Smooth muscle cell (in vitro differentiated cells): Measurements from ENCODE around the gene ARHGEF10L. TPM values are rescaled to one million over a fixed set of nuclear protein-coding genes. Genes with fewer than 3 reads are reported as not detected.

Experiments
- DNase-seq: peaks from one replicate; lab custom pipeline; 2025; ENCODE audit not compliant: unreplicated experiment; lab: John Stamatoyannopoulos, UW
- H2AFZ ChIP-seq: fragments of 200-600 bp; sonication (generic); 2 replicates; pipeline ENCODE4 v1.6.0; 2016; ENCODE audit warnings: antibody characterized with exemption, low read depth, mild to moderate bottlenecking
- H3F3A ChIP-seq: fragments of 200-600 bp; sonication (generic); 2 replicates; pipeline ENCODE4 v1.6.0; 2017; ENCODE audit warnings: antibody characterized with exemption, low read depth
- H3K27ac ChIP-seq: fragments of 200-600 bp; sonication (generic); 2 replicates; pipeline ENCODE4 v1.5.1; 2016; ENCODE audit warnings: low read depth, mild to moderate bottlenecking
- H3K27me3 ChIP-seq: fragments of 200-600 bp; sonication (generic); 2 replicates; pipeline ENCODE4 v1.6.1; 2016; ENCODE audit warnings: low read depth, mild to moderate bottlenecking
- H3K36me3 ChIP-seq: fragments of 200-600 bp; sonication (generic); 2 replicates; pipeline ENCODE4 v1.5.1; 2016; ENCODE audit warnings: low read depth
- H3K4me1 ChIP-seq: fragments of 200-600 bp; sonication (generic); 2 replicates; pipeline ENCODE4 v1.5.1; 2016; ENCODE audit warnings: low read depth
- H3K4me2 ChIP-seq: fragments of 200-600 bp; sonication (generic); 2 replicates; pipeline ENCODE4 v1.6.0; 2016; ENCODE audit warnings: mild to moderate bottlenecking
- H3K4me3 ChIP-seq: fragments of 200-600 bp; sonication (generic); 2 replicates; pipeline ENCODE4 v1.5.1; 2016; ENCODE audit warnings: mild to moderate bottlenecking
- H3K79me2 ChIP-seq: fragments of 200-600 bp; sonication (generic); 2 replicates; pipeline ENCODE4 v1.6.0; 2016; ENCODE audit warnings: low read depth, mild to moderate bottlenecking
- H3K9ac ChIP-seq: fragments of 200-600 bp; sonication (generic); 2 replicates; pipeline ENCODE4 v1.6.0; 2016; ENCODE audit warnings: low read depth
- H3K9me3 ChIP-seq: fragments of 200-600 bp; sonication (generic); replicated peaks from 2 replicates; pipeline ENCODE4 v1.5.1; 2016; ENCODE audit warnings: low read depth
- H4K20me1 ChIP-seq: fragments of 200-600 bp; sonication (generic); 2 replicates; pipeline ENCODE4 v1.6.0; 2016; ENCODE audit warnings: low read depth
- WGBS: methylation state at CpG from one replicate; pipeline ENCODE4 v1.1.7; 2016; ENCODE audit warnings: low lambda C conversion rate; 5-methylcytosine and 5-hydroxymethylcytosine counted together
- polyA plus RNA-seq: library from polyadenylated mRNA; unstranded; fragments of >200 nt; fragmentation: Nextera tagmentation; extraction: Ambion mirVana; gene quantifications from 2 replicates; pipeline ENCODE4 v1.2.1, GENCODE V29; 2016
- total RNA-seq: library from RNA; depleted of rRNA; stranded (reverse); fragments of >200 nt; gene quantifications from 2 replicates; pipeline ENCODE4 v1.2.3, GENCODE V29; 2014
- TF ChIP-seq, protein P1 (sequence below): fragments of 200-600 bp; sonication (generic); IDR thresholded peaks from 2 replicates; pipeline ENCODE4 v1.5.1; 2017; ENCODE audit warnings: borderline replicate concordance, mild to moderate bottlenecking, antibody characterized with exemption; ENCODE audit not compliant: insufficient read depth, poor library complexity, severe bottlenecking

The ARHGEF10L gene
- total and polyA plus RNA-seq, 2 experiments from 2014 or later = 6.6 to 13.7 TPM

DNA sequence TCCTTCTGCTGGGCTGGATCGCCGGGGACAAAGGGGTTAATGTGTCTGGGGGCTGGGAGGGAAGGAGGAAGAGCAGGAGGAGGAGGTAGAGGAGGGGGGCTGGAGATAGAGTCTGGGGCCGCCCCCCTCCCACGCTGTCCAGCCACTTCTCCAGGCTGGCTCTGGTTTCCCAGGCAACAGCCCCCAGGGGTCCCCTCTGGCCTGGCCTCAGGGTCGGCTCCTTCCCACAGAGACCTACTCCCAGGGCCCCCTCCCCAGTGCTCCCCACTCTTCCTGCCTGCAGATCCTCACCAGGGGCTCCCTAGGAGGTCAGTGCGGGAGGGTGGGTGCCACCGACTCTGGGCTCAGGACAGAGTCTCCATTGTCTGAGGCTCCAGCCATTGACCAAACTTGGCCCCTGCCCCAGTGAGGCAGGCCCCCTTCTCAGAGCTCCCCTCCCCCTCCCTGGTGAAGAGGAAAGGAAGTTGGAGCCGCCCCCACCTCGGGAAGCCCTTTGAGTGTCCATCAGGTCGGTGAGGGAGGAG, 34.1 kb downstream of the ARHGEF10L start:
- DNase-seq = no peak
- no peak overlapping the region for H3K27ac ChIP-seq
- no peak overlapping the region for H3K4me3 ChIP-seq
- H3K4me1 ChIP-seq = peaks cover 37% of the 10 kb centered on the region
- H3K9me3 ChIP-seq = no peaks in the 10 kb centered on the region
- H3K27me3 ChIP-seq = no peaks in the 10 kb centered on the region
- peaks cover 28% of the 10 kb centered on the region for H3K79me2 ChIP-seq
- TF ChIP-seq, protein P1, sequence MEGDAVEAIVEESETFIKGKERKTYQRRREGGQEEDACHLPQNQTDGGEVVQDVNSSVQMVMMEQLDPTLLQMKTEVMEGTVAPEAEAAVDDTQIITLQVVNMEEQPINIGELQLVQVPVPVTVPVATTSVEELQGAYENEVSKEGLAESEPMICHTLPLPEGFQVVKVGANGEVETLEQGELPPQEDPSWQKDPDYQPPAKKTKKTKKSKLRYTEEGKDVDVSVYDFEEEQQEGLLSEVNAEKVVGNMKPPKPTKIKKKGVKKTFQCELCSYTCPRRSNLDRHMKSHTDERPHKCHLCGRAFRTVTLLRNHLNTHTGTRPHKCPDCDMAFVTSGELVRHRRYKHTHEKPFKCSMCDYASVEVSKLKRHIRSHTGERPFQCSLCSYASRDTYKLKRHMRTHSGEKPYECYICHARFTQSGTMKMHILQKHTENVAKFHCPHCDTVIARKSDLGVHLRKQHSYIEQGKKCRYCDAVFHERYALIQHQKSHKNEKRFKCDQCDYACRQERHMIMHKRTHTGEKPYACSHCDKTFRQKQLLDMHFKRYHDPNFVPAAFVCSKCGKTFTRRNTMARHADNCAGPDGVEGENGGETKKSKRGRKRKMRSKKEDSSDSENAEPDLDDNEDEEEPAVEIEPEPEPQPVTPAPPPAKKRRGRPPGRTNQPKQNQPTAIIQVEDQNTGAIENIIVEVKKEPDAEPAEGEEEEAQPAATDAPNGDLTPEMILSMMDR = no peak
- H2AFZ ChIP-seq = no peak overlapping the region
- no peaks in the 10 kb centered on the region for H3K36me3 ChIP-seq
- 59% methylated on average over 5 of the region's 10 CpGs for WGBS
- no peaks in the 10 kb centered on the region for H3F3A ChIP-seq
- no peak overlapping the region for H3K9ac ChIP-seq
- H4K20me1 ChIP-seq = peaks cover 87% of the 10 kb centered on the region
- H3K4me2 ChIP-seq = peak overlapping the region; percentile 12

DNA sequence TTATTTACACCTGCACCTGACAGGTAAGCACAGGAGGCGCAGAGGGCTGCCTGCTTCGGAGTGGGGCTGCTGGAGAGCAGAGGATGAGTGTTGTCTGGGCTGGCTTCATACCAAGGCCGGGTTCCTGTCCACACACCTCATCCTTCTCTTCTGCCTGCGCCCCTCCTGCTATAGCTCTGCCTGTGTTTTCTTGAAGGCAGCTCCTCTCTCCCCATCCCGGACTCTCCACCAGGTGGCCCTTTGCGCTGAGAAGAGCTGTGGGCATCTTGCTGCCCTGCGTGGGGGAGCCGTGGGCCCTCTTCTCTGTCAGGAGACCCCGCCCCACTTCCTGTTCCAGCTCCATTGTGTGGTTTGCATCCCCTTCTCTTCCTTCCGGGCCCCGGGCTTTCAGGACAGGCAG, 35.0 kb downstream of the ARHGEF10L start:
- no peak overlapping the region for H3K4me3 ChIP-seq
- peaks cover 87% of the 10 kb centered on the region for H4K20me1 ChIP-seq
- TF ChIP-seq, protein P1 = no peak
- H3K4me2 ChIP-seq = no peak overlapping the region
- H3K27me3 ChIP-seq = no peaks in the 10 kb centered on the region
- no peak overlapping the region for H2AFZ ChIP-seq
- peaks cover 37% of the 10 kb centered on the region for H3K79me2 ChIP-seq
- no peaks in the 10 kb centered on the region for H3F3A ChIP-seq
- 72% methylated on average over 11 of the region's 11 CpGs for WGBS
- no peak overlapping the region for H3K9ac ChIP-seq
- no peak overlapping the region for H3K27ac ChIP-seq
- no peaks in the 10 kb centered on the region for H3K36me3 ChIP-seq
- DNase-seq = no peak
- H3K9me3 ChIP-seq = no peaks in the 10 kb centered on the region
- peaks cover 28% of the 10 kb centered on the region for H3K4me1 ChIP-seq

DNA sequence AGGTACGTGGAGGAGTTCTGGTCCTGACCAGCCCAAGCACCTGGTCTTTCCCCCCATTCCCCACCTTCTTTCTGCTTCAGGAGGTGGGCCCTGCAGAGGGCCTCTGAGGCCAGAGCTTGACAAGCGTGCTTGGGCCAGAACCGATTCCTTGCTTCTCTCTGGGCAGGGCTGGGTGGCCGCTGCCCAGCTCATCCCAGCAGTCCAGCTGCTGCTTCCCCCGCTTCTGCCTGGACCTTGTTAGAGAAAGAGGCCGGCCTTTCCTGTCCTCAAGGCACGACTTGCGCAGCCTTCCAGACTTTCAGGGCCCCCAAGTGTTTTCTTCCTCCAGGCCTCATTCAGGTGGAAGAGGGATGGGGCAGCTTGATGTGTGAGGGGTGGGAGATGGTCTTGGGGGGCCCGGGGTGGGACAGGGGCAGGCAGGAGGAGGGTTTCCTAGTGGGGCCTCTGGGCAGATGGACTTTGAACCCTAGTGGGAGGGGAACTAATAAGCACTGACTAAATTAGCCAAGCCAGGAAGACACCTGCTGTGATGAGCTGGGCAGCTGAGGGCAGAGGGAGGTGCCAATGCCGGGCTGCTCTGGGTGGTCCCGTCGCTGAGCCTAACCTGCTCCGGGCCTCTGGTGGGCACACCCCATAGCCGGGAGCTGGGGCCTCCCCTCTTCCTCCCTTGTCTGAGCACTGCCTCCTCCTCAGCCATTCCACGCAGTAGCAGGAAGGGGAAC, 36.5 kb downstream of the ARHGEF10L start:
- 86% methylated on average over 14 of the region's 15 CpGs for WGBS
- no peak overlapping the region for H2AFZ ChIP-seq
- no peak overlapping the region for H3K27ac ChIP-seq
- no peaks in the 10 kb centered on the region for H3K9me3 ChIP-seq
- no peaks in the 10 kb centered on the region for H3K27me3 ChIP-seq
- no peak for DNase-seq
- H4K20me1 ChIP-seq = peaks cover 96% of the 10 kb centered on the region
- no peak overlapping the region for H3K9ac ChIP-seq
- H3K79me2 ChIP-seq = peaks cover 28% of the 10 kb centered on the region
- H3K36me3 ChIP-seq = no peaks in the 10 kb centered on the region
- TF ChIP-seq, protein P1 = no peak
- no peak overlapping the region for H3K4me2 ChIP-seq
- H3K4me3 ChIP-seq = no peak overlapping the region
- H3K4me1 ChIP-seq = peaks cover 22% of the 10 kb centered on the region
- no peaks in the 10 kb centered on the region for H3F3A ChIP-seq

DNA sequence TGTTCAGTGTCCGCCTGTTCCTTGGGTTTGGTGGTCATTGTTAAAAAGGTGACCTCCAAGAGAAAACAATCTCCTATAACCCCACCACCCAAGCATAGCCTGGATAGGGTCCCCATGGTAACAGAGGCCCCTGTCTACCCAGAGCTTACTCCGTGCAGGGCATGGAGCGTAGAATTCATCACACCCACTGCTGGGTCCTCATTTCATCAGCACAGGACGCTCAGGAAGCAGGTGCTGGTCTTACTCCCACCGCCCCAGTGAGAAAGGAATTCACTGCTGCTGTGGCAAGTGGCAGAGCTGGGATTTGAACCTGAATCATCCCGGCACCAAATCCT, 37.0 kb downstream of the ARHGEF10L start:
- WGBS = 96% methylated on average over 6 of the region's 6 CpGs
- peaks cover 25% of the 10 kb centered on the region for H3K79me2 ChIP-seq
- TF ChIP-seq, protein P1 = no peak

More for the DNA sequence above, 37.0 kb downstream of the ARHGEF10L start:
- Histone ChIP-seq H3K4me3 (no peak overlapping the region), H3K27ac (no peak overlapping the region), H4K20me1 (peaks cover 90% of the 10 kb centered on the region), H3K4me2 (no peak overlapping the region), H2AFZ (no peak overlapping the region), H3K9me3 (no peaks in the 10 kb centered on the region), H3K36me3 (no peaks in the 10 kb centered on the region), H3K4me1 (peaks cover 22% of the 10 kb centered on the region), H3K27me3 (no peaks in the 10 kb centered on the region), H3F3A (no peaks in the 10 kb centered on the region), H3K9ac (no peak overlapping the region)
- DNase-seq = no peak
